DMS 273 (cell line): ENCODE results near the gene TEDDM1.
"Not testable (repeated sequence)": the region's sequence is repeated elsewhere in the genome, so short reads cannot be mapped to it uniquely, and the experiment has no call there.

Experiments
- DNase-seq: peaks from one replicate; lab custom pipeline; 2025; ENCODE audit not compliant: unreplicated experiment; lab: John Stamatoyannopoulos, UW

The TEDDM1 gene, protein sequence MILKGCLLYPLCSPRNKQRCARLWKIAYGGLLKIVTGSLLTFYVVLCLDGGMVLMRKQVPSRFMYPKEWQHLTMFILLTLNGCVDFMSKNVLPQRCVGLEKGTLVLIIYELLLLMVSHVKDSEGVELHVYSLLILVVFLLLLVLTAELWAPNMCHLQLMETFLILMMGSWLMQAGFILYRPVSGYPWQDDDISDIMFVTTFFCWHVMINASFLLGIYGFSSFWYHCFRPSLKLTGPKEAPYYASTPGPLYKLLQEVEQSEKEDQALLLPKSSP

GRCh38 chr1:182400567-182400966 lies at the start of gene TEDDM1:
TSS of gene TEDDM1 (minus strand) at chr1:182400667. CDS start at chr1:182400485, 182 bp downstream.
- DNase-seq = no peak

- DNase-seq = no peak
These were observed 49.6 kb upstream of the TEDDM1 start, which contains the start of gene RGSL1 for GRCh38 chr1:182450087-182450486. TSS of gene RGSL1 (plus strand) at chr1:182450146. CDS start at chr1:182450166, 20 bp downstream.

GRCh38 chr1:182447660-182448059 lies 47.2 kb upstream of the TEDDM1 start:
- DNase-seq = no peak

DNA sequence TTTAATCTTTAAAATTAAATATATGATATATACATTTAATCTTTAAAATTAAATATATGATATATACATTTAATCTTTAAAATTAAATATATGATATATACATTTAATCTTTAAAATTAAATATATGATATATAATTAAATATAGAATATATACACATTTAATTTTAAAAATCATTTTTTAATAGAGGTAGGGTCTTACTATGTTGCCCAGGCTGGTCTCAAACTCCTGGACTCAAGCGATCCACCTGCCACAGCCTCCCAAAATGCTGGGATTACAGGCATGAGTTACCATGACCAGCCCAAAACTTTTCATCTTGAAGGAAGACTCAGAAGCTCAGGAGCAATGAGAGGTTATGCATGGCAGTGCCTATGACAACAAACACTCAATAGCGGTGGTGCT lies 46.7 kb upstream of the TEDDM1 start:
- DNase-seq = not testable (repeated sequence)

GRCh38 chr1:182446033-182446669 lies 45.7 kb upstream of the TEDDM1 start:
- DNase-seq = peak; percentile 76

DNA sequence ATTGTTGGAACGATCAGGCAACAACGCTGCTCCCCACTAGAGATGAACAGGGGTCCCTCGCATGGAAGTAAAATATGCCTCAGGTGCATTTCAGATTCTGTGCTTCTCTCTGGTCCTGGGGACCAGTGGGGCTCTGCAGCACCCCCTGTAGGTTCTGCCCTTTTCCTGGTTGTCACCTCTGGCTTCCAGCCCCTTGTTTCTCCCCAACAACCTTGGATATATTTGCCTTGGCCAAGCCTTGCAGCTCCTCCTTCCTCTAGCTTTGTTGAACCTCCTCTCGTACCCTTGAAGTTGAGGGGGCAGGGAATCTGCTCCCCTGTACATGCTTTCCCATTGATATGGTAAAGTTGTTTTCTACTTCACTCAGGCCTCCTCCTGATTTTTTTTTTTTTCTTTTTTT lies 44.0 kb upstream of the TEDDM1 start:
- peak; percentile 11 for DNase-seq

DNA sequence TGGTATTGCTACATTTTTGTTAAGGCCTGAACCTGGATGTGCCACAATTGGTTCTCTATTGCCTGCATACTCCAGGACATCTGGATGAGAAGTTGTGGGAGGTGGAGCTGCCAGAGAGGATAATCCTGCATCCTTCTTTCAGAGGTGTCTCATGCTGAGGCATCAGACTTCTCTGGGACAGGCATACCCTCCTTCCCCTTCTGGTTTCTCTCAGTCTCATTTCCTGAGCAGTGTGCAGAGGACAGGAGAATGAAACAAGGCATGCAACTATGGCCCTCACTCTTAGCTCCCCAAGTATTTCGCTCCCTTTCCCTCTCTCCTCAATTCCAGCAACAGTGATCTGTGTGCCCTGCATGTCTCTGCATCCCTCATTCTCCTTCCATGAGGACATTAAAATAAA lies 41.9 kb upstream of the TEDDM1 start:
- DNase-seq = no peak

GRCh38 chr1:182441719-182442118 lies 41.3 kb upstream of the TEDDM1 start:
- no peak for DNase-seq

DNA sequence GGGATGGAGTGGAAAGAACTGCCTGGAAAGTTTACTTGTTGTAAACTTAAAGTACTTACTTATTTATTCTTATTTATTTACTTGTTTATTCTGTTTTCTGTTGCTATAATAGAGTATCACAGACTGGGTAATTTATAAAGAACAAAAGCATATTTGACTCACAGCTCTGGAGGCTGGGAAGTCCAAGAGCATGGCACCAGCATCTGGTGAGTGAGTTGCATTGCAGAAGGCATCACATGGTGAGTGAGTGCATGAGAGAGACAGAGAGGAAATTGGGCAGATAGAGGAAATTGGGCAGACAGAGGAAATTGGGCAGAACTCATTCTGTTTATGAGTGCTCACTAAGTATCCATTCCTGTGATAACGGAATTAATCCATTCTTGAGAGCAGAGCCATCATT lies 37.9 kb upstream of the TEDDM1 start:
- DNase-seq = no peak

GRCh38 chr1:182433580-182433979 lies 33.1 kb upstream of the TEDDM1 start:
- DNase-seq = no peak

- no peak for DNase-seq
These were observed 30.8 kb upstream of the TEDDM1 start for GRCh38 chr1:182431278-182431677.

GRCh38 chr1:182430263-182431068 lies 30.0 kb upstream of the TEDDM1 start:
- no peak for DNase-seq

DNA sequence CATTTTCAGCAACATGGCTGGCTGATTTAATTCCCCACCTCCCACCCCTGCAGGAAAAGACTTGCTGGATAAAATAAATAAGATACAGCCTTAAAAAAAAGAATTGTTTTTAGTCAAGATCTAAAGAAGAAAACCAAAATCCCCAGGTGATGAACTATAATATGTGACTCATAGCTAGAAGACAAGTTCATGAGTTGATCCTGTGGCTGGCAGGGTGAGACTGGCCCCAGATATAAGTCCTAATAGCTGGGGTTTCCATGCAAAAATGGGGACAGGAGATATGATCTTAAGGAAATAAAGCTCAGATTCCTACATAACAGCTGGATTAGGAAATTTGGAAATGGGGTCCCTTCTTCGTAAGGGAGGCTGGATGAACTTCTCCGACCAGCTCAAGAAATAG lies 27.6 kb upstream of the TEDDM1 start:
- no peak for DNase-seq

- no peak for DNase-seq
These were observed 26.3 kb upstream of the TEDDM1 start for GRCh38 chr1:182426442-182427430.

- no peak for DNase-seq
These were observed 15.3 kb upstream of the TEDDM1 start for GRCh38 chr1:182415789-182416188.

DNA sequence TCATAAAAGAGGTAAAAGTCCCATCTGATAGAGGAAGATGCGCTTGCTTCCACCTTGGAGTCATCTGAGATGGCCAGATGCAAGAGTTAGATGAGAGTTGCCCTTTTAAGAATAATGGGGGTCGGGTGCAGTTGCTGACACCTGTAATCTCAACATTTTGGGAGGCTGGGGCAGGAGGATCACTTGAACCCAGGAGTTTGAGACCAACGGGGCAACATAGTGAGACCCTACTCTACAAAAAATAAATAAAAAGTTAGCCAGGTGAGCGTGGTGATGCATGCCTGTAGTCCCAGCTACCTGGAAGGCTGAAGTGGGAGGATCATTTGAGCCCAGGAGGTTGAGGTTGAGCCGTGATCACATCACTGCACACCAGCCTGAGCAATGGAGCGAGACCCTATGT lies 13.5 kb upstream of the TEDDM1 start:
- no peak for DNase-seq

DNA sequence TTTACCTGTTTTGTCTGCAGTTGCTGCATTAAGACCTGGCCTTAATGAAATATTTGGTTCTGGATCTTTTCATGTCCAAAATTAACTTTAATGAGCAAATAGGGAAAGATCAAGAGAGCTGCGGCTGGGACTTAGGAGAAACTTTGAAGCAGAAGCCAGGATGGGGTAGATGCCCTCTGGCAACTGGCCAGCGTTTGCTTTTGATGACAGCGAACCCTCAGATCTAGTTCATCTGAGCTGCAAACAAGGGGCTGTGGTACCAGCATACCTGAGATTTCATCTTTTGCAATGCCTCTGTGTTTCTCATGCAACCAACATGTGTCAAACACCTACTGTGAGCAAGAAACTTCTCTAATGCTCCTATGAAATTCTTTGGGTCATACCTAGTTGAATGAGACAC lies 13.0 kb upstream of the TEDDM1 start:
- no peak for DNase-seq

DNA sequence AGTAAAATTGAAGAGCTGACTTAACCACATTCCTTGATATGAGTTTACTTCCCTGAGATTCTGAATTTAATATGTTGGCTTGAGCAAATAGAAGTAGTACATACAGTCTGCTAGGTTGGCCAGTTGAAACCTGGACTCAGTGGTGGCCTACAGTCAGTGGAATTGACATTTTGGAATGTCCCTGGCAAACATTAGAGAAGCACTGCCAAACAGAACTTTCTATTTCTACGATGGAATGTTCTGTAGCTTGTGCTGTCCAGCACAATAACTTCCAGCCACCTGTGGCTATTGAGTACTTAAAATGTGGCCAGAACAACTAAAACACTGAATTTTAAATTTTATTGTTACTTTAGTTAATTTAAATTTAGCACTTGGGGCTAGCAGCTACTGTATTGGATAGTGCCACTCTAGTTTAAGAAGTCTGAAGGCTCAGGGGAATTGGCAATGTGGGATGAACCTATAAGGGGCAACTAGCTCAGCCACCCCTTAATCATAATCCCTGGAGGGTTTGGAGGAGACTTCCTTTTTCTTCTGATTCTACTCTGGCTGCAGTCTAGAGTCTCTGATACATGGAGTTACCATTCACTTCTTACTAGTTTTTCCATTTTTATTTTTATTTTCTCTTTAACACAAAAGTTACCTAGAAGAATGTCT lies 10.3 kb upstream of the TEDDM1 start:
- DNase-seq = no peak

DNA sequence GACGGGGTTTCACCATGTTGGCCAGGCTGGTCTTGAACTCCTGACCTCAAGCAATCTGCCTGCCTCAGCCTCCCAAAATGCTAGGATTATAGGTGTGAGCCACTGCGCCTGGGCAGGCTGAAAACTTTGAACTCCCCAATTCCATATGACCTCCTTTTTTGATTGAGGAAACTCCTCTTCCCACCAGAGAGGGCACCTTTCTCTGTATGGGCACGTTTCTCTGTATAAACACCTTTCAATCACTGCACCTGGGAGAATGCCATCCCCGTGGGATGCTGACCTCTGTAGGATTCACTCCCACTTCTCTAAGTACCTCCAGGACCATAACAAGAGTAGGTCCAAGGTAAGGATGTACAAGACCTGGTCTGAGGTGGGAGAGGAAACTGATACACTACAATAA lies 9.7 kb upstream of the TEDDM1 start:
- DNase-seq = no peak

DNA sequence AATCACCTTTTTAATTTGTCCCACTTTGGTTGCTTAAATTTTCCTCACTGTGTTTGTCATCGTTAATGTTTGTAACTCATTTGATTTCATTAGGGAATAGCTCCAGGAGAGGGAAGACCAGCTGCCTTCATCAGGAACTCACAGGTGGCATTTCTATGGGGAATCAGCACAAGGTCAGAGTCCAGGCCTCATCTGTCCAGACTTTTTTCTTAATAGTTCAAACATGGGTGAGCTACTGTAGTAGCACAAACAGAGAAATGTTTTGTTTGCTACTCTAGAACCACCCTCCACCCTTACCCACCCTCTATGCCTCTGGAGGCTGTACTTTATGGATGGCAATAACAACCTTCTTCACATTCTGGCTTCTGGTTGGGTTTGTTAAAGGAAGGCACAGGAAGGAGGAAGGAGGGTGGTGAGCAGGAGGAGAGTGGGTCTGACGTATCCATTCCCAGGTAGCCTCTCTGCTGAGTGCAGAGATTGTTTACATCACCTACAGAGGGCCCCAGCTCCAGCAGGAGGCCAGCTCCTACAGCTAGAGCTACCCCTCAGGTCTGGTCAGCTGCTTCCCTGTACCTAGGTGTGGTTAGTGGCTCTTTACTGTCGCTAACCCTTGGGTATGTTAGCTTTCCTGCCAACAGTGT lies 8.1 kb upstream of the TEDDM1 start:
- DNase-seq = no peak
